B cell (primary cell): Measurements from ENCODE around the gene PFKFB1.

ENCODE experiments used
- EZH2 ChIP-seq: IDR thresholded peaks from 2 replicates; pipeline ENCODE4 v1.6.1; 2012; ENCODE audit warnings: borderline replicate concordance, low read depth, mild to moderate bottlenecking, moderate library complexity, low read length; ENCODE audit not compliant: insufficient read depth, poor library complexity, severe bottlenecking
- TF ChIP-seq, protein P1 (sequence below): fragments of 200-600 bp; IDR thresholded peaks from one replicate; pipeline ENCODE4 v1.8.0; 2022; ENCODE audit warnings: antibody characterized with exemption, mild to moderate bottlenecking

DNA sequence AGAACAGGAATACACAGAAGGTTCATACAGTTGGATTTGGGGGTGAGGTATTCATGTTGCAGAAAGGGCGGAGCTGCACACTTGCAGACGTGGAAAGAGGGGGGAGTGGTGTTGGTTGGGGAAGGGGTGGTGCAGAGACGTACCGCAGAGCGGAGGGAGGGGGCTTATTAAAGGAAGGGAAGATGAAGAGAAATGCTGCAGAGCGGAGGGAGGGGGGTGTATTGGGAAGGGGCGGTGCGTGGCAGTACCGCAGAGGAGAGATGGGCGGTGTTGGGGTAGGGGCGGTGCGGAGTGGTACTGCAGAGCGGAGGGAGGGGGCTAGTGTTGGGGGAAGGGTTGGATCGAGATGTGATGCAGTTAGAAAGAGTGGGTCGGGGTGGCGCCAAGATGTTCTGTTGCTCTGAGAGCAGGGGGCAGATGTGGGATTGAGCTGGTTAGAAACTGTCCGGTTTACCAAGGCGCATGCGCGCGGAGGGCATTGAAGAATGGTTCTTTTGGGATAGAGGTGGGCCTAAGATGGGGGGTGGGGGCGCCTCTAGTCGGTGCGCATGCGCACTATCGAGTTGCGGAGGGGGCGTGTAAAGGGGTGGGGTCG lies 72.5 kb downstream of the PFKFB1 start:
- TF ChIP-seq, protein P1, sequence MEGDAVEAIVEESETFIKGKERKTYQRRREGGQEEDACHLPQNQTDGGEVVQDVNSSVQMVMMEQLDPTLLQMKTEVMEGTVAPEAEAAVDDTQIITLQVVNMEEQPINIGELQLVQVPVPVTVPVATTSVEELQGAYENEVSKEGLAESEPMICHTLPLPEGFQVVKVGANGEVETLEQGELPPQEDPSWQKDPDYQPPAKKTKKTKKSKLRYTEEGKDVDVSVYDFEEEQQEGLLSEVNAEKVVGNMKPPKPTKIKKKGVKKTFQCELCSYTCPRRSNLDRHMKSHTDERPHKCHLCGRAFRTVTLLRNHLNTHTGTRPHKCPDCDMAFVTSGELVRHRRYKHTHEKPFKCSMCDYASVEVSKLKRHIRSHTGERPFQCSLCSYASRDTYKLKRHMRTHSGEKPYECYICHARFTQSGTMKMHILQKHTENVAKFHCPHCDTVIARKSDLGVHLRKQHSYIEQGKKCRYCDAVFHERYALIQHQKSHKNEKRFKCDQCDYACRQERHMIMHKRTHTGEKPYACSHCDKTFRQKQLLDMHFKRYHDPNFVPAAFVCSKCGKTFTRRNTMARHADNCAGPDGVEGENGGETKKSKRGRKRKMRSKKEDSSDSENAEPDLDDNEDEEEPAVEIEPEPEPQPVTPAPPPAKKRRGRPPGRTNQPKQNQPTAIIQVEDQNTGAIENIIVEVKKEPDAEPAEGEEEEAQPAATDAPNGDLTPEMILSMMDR: no peak
- no peak for TF ChIP-seq EZH2
